ENCODE data around the gene MAN2B1.

- TF ChIP-seq GATA2 (IDR thresholded peaks at IDR 0.05; ENCODE audit: low read depth, low read length) (no peak), GATA3 (IDR thresholded peaks at IDR 0.05; ENCODE audit: low read depth, low read length) (no peak)
Observed at GRCh38 chr19:12652219-12652618, 14.3 kb downstream of the MAN2B1 start.
